Stimulated activated CD8-positive, alpha-beta memory T cell treated with anti-CD3 and anti-CD28 coated beads, Interleukin-7, amount 100 ng/mL, for 1 hour (primary cell): ENCODE measurements around the gene C5orf58.

Experiments
- DNase-seq, 2 donors: peaks; one replicate each; pipeline ENCODE4 v3.0.0-alpha.2; 2020; ENCODE audit warnings: low read depth in 2 of 2

Gene C5orf58, protein sequence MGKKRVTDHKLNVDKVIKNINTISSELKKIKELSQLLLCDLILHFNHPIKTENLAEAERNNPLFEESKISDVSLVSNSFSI

DNA sequence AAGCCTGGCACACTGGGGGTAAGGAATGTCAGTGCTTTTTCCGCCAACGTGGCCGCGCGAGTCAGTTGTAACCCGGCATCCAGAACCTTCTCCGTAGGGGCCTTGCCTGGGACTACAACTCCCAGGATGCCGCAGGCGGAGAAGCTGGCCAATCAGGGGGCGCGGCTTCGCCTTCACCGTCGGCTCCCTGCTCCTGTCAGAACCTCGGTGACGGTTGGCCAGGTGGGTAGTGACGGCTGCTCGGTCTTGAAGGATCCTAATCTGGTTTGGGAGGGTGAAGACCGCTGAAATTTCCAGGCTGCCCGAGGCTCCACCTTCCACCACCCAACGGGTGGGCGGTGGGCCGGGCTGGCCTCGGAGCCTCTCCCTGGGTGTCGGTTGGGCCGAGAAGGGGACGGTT, at the start of gene C5orf58:
TSS of gene C5orf58 (plus strand) at position 200 of the 400 bp plus-strand sequence. CDS start 1,992 bp downstream, outside the sequence.
- no peak for DNase-seq

DNA sequence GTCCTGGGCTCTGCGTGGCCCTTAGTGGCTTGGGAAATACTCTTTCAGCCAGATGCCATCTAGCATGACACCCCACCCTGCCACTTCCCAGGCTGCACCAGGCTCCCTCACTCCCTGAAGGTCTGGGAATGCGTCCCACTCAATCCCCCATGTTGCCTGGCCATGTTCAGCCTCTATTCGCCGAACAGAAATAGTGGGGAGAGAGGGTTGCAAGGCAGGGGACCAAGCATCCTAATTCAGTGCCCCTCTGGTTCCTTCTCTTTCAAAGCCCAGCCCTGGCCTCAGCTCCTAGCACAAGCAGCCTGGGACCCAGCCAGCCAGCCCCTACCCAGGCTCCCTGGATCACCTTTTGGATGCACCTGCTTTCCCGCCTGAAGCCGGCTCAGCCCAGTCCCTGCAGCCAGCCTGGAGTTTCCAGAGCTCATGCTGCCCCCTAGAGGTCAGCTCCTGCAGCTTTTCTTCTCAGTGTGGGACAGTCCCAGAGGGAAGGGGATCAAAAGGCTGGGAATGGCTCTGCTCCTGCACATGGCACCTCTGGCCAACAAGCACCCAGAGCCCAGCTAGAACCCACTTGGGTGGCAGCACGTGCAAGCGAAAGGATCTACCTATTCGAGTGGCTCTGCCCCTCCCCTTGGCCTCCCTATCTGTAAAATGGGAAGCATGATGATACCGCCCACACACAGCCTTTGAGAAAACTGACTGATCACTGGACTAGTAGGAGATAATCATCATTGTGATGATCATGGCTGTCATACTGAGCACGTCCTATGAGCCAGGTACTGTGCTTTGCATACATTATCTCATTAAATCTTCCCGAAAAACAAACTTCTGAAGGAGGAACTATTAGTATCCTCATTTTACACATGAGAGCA, 48.7 kb upstream of the C5orf58 start:
- DNase-seq = peak in 1 of 2 donors; percentile 6

DNA sequence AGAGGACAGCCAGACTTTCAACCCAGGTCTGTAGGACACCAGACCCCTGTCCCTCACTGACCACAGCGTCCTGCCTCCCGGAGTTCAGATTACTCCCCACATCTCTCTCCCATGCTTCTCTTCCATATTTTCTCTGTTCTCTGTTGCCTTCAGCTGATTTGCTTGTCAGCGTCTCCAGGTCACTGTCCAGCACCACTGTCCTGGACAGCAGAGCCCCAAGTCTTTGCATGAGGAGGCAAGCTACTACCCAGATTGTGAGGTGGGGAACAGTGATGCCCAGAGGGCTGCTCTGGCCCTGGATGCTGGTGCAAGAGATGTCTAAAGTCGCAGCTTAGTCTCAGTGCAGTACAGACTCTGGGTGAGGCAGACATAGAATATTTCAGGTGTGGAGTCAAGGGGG, 48.0 kb upstream of the C5orf58 start:
- no peak for DNase-seq

DNA sequence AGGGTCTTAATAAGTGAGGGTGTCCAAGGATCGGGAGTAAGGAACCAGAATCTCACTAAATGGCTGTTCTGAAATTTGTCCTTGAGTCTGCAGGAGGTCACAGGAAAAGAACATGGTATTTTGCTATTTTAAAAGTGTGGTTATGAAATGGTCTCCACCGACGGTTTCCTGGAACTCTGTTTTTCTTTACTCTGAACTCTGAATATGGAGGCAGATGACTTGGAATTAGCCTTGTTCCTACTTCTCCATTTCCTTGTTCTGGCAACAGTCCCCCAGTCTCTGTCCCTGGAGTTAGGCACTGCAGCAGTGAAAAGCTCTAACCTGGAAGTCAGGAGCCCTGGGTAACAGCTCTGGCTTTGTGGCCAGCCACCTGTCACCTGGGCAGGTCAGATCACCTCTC, 46.6 kb upstream of the C5orf58 start:
- DNase-seq = no peak

DNA sequence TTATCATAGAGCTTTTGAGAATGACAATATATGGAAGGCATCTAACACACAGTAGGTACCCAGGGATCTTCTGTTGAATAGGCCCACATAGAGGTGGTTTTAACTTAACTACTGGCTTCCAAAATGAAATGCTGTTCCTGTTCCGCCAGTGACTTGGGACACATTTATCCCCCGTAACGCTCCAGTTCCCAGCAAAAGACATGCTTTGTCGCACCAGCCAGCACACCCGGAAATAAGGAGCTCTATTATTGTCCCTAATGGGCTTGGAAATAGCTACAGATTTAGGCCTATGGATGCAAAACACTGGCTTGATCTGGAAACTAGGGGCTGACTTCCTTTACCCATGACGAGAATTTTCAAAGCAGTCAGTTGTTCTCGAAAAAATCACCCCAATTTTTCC, 45.9 kb upstream of the C5orf58 start:
- DNase-seq = no peak

DNA sequence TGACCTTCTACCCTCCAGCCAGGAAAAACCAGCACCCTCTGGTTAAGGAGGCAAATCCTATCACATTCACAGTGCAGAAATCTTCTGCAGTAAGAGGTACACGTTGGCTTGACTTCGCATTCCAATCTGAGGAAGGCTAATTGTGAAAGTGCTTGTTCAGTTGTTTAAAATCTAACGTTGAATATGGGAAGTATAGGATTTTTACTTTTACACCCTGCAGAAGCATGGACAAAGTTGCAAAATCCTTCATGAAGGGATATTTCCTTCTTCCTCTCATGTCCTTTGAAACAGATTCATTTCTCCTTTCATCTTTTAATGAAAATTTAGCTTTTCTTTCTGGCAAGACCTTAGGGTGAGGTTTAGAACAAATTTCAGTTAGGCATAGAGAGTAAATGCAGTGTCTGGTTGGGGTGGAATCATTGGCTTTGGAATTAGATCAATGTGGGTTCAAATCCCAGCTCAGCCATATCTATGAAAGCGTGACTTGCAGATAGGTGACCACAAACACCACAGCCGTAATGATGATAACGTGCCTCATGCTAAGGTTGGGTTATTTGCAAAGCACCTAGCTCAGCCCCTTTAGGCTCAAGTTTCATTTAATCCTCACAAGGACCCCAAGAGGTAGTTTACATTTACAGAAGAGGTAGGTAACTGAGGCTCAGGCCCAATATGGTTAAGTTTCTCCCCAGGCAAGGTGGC, 42.2 kb upstream of the C5orf58 start:
- no peak for DNase-seq

DNA sequence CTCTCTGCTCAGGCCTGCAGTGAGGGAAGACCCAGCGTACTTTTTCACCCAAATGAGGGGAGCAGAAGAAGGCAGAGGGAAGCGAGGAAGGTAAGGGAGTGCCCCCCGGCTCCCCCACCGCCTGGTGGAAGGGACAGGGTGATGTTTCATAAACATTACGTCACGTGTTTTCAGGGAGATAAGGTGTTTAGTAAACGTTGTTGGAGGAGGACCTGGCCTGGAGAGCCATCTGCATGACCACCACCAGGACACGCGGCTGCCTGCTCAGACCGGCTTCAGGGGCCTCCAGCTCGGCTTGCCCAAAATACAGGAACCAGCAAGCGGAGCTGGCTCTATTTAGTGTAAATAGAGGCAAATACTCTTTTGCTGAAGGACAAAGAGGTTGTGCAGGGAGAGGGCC, 40.0 kb upstream of the C5orf58 start:
- DNase-seq = no peak

DNA sequence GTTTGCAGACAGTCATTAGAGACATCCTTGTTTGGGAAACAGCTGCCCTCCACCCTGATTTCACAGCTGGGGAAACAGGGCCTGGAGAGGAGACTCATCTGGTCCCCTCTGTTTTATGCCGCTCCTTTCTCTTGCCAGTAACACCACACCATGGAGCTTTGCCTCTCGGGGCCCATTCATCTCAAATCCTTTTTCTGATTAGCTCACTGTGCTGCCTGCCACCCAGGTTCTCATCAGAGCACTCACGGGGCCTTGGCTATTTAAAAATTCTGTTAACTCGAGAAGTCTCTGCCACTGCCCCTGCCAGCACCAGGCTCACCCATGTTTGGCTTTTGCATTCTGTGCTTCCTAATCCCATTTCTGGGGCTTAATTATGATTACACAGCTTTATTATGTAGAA, 36.8 kb upstream of the C5orf58 start:
- no peak for DNase-seq

DNA sequence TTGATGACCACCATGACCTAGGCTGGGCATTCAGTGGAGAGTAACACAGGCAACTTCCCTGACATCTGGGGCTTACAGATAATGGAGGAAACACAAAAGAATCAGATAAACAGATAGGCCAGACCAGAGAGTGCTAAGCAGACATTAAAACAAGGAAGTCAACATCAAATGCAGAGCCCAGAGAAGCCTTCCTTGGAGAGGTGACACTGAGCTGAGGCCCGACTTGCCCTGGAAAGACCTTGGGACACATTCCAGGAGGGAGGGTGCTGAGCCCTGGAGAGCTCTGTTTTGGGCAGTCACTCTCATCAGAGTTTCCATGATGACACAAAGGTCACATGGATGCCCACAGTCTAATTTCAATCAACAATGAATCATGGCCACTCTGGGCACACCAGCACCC, 31.9 kb upstream of the C5orf58 start:
- no peak for DNase-seq

DNA sequence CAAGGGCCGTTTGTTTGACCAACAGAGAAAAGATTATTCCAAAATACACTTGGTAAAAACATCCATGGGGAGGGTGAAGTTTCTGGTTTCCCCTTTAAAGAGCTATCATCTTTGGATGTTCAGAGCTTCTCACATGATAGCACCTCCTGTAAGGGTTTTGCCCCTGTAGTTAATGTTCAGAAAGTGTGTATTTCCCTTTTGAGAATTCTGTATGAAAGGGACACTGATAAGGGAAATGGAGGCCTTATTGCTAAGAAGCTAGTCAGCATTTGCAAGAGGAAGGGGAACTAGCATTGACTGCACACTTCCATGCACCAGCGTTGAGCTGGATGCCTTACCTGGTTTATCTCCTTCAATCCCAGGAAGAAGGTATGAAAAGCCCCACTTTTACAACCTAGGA, 31.5 kb upstream of the C5orf58 start:
- no peak for DNase-seq

DNA sequence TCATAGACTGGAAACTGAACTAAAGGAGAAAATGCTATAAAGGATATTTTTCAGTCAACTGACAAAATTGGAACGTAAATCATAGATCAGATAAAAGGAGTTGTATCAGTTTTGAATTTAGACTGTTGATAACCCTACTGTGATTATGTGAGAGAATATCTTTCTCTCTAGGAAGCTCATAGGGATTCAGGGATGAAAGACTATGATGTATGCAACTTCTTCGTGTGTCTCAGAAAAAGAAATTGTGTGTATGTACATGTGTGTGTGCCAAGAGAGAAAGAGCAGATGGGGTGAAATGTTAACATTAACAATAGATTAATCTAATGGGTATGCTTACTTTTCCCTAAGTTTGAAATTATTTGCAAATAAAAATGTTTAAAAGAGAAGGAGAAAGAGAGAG, 30.7 kb upstream of the C5orf58 start:
- no peak for DNase-seq

DNA sequence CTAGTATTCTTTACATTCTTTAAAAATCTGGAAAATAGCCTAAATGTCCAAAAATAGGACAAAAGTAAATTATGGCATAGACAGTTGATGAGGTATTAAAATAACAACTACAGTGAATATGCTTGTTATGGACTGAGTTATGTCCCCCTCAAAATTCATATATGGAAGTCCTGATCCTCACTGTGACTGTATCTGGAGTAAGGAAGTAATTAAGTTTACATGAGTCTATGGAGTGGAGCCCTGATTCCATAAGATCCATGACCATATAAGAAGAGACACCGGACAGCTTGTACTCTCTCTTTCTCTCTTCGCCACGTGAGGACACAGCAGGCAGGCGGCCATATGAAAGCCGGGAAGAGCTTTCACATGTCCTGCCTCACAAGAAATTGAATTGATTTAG, 28.6 kb upstream of the C5orf58 start:
- no peak for DNase-seq

DNA sequence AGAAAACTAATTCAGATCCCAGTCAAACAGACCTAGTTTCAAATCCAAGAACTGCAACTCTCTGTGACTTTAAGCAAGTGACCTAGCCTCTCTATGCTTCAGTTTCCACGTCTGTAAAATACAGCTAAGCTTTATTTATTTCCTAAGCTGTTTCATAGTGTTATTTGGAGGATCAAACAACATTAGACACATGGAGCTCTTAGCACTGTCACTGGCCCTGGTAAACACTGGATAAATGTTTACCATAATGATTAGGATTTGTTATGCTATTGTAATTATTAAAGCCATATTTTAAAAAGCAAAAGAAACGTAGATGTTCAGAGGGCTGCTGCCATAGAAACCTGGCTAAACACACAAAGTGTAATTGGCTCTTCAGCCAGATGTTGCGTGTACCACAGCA, 26.6 kb upstream of the C5orf58 start:
- no peak for DNase-seq

DNA sequence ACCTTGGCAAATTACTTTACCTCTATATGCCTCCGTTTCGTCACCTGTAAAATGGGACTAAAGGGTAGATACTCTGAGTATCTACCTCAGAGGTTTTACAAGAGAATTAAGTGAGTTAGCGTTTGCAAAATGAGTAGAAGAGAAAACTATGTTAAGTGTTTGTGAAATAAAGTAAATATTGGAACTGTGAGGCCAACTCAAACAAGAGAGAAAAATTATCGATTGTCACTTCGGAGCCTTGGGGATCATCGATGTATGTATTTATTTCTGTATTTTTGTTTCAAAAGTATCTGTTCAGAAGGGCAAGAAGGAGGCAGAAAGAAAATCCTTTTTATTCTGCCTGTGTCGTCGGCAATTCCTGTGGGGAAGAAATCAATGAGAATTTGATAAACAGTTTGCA, 25.8 kb upstream of the C5orf58 start:
- no peak for DNase-seq

DNA sequence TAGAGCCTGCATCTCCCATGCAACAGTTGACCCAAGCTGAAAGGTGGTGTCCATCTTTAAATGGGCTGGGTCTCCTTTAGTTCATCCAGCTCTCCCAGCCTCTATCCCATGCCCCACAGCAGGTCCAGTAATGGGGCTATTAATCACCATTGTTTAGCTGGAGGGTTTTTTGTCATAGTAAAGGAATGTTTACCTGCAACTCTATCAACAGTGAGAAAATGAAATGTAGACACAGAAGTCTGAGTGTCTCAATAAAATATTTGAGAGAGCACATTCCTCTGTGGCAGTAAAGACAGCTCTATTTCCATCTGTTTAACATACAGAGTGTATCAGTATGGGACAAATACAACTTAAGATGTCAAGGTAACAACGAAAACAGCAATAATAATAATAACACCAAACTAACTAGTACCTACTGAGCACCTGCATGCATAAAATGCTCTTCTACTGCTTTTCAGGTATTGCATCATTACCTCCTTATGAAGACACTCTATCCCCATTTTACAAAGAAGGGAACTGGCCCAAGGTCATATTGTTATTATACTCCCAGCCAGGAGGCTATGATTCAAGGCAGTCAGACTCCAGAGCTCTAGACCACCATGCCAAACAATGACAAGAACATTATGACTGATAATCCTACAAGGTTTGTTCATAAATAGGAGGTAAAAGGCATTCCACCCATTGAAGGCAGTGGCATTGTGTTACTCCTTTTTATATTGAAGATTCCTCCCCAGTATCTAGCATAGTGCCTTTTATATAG, 21.0 kb upstream of the C5orf58 start:
- DNase-seq = no peak

DNA sequence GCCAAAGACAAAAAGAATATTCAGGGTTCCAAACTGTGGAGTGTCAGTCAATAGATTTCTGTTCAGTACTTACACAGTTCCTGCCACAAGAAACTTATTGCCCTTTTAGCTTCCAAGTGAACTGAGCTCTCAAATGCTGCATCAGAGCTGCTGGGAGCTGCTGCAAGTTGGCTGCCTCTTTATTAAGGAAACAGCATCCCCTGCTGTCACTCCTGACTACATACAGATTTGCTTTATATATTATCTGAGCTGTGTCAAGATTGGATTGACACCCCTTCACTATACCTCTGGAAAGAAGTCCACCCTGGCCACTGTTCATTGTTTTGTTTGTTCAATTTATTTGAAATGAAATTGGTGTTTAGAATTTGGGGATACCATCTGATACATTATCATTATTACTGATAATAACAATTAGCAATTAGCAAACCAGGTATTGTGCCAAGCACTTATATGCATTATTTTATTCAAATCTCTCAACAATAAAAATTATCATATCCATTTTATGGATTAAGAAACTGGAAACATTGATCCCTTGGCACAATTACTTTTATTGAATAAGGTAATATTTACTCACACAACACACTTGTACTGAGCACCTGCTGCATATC, 16.4 kb upstream of the C5orf58 start:
- no peak for DNase-seq

DNA sequence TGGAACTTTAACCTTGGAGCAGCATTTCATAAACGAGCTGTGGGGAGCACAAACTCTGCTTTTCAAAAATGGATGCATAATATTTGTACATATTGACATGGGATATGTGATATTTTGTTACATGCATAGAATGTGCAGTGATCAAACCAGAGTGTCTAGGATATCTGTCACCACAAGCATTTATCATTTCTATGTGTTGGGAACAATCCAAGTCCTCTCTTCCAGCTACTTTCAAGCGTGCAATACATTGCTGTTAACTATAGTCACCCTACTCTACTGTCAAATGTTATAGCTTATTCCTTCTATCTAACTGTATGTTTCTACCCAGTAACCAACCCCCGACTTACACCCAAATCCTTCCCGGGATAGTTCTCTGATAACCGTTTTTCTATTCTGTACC, 15.0 kb upstream of the C5orf58 start:
- DNase-seq = no peak

DNA sequence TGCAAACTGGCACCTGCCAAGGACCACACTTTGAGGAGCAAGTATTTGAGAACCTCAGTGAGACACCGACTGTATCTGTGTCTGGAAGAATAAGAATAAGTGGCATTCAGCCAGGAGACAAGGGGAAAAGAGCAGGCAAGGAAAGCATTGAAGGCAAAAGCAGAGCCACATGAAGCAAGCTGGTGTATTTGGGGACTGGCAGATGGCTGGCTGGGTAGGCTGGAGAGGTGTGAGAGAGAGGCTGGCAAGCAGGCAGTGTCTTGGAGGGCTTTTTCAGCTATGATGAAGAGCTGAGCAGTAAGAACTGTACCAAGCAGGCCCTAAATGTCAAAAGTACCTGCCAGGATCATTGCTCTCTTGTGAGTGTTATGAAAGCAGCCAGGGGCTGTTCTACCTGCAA, 14.1 kb upstream of the C5orf58 start:
- no peak for DNase-seq

DNA sequence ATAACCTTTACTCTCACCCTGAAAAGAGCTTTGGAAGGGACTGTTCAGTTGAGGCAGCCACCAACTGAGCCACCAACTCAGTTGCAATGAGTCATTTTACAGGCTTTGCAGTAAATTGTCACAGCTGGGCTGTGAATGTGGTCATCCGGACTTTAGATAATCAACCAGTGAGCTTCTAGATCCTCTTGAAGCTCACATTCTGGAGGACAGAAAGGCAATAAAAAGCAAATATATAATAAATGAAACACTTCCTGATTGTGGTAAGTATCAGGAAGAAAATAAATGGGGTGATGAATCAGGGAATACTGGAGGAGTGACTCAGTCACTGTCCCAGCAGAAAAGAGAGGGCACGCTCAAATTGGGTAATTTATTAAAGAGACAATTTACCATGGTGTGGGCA, 13.2 kb upstream of the C5orf58 start:
- DNase-seq = no peak

DNA sequence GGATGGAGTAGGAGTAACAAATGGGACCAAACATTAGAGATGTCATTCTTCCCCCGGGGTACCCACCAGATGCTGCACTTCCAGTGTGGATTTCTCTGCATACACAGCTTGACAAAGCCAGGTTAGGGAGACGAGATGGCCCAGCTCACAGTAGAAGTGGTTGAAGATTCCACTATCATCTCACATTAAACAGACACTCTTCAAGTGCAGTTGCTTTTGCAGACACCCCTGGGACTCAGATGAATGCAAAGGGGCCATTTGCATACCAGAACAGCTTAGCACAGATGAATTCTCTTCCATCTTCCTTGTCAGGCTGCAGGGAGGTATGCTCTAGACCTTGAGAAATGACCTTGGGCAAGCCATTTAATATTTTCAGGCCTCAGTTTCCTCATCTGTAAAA, 12.6 kb upstream of the C5orf58 start:
- DNase-seq = no peak

DNA sequence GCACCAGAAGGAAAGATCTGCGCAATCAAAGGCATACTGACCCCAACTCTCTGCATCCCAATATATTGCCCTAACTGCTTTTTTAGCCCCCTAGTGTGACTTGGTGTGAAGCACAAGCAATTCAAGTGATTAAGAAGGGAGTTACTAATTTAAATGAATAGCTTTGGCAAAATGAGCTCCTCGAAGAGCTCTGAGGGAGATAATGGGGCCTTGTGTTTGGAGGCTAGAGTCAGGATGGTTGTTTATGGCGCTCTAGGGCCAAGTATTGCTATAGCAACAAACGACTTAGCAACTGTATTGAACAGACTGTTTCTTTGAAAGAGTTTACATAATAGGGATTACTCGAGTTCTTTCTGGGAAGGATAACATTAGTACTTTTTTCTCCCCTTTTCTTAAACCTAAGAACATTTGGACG, 11.5 kb upstream of the C5orf58 start:
- no peak for DNase-seq

DNA sequence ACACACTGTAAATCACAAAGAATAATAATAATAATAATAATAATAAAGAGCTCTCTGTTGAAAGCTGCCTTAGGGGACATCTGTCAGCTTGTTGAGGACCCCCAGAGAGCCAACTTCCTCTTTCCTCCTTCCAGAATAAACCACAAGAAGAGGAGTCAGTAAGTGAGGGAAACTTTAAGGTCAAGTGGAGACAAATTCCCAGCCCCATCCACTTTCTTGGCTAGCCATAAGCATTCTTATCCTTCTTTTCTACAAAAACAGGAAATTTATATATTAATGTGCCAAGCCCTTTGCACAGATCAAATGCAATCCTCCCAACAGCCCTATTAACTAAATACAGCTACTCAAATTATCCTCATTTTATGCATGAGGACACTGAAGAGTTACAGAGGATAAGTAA, 9.4 kb upstream of the C5orf58 start:
- no peak for DNase-seq
